GDM1 (cell line): ENCODE data around the gene SCAND1.
"Not testable (repeated sequence)": the region's sequence is repeated elsewhere in the genome, so short reads cannot be mapped to it uniquely, and the experiment has no call there.

Source experiments
- DNase-seq: peaks from one replicate; lab custom pipeline; 2025; lab: John Stamatoyannopoulos, UW

The SCAND1 gene

DNA sequence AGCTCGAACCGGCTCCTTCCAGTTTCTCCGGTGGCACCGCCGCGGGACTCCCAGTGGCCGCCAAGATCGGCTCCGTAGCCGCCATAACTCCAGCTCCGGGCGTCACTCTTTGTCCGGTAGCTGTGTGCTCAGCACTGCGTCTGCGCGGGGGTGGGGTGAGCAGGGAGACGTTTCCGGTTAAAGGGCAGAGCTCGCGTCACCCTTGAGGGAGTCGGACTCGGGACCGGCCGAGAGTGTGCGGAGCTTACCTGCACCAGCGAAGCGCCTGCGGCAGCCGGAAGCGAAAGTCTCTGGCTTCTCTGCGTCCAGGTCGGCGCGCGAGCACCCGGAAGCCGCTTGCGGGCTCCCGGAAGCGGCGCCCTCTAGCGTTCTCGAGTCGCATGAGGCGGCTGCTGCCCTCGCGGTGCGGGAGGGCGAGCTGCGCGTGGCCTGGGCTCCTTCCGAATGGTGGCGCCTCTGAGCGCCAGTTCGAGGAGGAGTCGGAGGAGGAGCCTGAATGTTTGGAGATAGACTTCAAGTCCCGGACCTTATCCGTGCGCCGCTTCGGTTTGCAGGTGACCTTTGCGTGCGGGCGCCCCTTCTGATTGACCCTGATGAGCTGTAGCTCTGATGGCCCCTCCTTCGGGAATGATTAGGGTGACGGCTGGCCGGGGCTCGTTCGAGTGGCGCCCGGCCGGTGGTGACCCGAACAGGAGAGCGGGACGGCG, at the start of gene SCAND1:
SCAND1 (minus strand) TSS at position 303 of the 707 bp plus-strand sequence; CDS start at position 85, 218 bp downstream.
- peak; percentile 94 for DNase-seq

DNA sequence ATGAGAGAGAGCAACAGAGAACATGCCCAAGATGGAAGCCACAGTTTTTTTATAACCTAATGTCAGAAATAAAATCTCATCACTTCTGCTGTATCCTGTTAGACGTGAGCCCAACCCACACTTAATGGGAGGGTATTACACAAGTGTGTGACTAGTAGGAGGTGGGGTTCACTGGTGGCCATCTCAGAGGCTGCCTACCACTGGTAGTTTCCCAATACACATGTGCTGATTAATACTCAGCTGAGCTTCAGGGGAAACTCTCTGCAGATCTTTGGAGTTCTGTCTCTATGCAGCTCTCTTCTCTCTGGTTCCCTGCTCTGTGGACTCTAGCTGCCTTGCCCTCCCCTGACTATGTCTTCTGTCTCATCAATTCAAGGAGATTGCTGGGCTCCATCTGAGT, 49.7 kb upstream of the SCAND1 start:
- DNase-seq, result no peak

- DNase-seq, result no peak
These were observed 48.6 kb upstream of the SCAND1 start for GRCh38 chr20:36002855-36003254.

GRCh38 chr20:36001331-36001730, 47.0 kb upstream of the SCAND1 start:
- DNase-seq, result not testable (repeated sequence)

- not testable (repeated sequence) for DNase-seq
These were observed 42.2 kb upstream of the SCAND1 start for GRCh38 chr20:35996492-35996891.

DNA sequence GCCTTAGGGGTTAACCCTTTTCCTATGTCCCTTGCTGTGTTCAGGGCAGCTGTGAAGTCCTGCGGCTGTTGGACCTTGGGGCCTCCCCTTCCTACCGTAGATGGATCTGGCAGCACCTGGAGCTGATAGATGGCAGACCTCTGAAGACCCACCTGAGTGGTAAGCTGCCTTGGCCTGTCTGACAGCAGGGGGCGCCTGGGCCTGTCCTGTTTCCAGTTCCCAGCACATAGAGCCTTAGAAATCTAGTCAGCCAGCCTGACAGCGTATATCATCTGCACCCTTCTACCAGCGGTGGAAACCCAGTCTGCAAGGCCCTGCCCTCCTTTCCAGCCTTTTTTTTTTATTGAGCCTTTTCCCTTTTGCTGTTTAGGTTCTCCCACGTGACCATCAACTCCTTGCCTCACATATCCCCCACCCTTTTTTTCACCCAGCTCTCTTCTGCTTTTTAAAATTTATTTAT, 40.7 kb upstream of the SCAND1 start:
- peak; percentile 59 for DNase-seq

DNA sequence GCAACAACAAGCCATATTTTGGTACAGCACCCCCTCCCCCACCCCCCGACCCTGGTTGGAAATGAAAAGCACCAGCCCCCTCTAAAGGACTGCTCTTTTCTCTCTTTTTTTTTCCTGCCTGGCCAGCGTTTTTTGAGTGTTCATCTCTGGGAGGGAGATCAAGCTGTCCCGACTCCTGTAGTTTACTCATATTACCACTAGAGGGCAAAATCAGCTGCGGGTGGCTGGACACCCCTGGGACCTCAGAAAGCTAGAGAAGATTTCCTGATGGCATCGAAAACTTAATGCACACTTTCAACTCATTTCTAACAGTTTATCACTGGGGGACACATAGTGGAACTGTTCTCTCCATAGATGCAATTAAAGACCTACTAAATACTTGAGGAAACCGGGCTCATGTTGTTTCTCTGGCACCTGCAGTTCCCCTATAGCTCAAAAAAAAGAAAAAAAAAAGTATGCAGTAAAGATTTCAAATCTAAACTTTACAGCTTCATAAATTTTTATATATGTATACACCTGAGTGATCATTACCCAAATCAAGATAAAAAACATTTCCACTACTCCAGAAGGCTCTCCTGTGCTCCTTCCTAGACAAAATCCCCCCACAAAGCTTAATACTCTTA, 38.5 kb upstream of the SCAND1 start:
- DNase-seq, result peak; percentile 15

DNA sequence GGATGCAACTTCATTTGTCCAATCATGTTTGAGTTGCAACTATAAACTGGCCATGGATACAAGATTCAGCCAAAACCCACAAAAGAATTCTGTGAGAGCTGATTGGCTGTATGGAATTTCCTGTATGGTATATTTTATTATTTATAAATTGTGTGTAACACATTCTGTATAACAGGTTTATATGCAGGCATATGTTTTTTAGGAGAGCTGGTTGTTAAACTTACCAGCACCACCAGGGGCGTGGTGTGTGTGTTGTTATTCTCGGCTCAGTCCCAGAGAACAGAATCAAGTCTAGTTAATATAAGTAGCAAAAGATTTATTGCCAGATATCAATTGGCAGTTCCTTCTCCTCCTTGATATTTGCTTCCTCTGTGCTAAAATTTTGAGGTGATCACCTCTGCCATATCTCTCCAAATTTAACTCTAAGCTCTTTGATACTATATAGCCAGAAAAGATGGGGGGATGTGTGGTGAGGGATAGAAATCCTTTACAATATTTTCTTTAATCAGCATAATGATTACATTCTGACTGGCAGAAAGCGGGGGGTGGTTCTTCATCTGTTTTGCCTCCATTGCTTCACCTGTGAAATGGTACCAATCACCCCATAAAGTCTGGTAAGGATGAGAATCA, 37.0 kb upstream of the SCAND1 start:
- DNase-seq, result no peak

DNA sequence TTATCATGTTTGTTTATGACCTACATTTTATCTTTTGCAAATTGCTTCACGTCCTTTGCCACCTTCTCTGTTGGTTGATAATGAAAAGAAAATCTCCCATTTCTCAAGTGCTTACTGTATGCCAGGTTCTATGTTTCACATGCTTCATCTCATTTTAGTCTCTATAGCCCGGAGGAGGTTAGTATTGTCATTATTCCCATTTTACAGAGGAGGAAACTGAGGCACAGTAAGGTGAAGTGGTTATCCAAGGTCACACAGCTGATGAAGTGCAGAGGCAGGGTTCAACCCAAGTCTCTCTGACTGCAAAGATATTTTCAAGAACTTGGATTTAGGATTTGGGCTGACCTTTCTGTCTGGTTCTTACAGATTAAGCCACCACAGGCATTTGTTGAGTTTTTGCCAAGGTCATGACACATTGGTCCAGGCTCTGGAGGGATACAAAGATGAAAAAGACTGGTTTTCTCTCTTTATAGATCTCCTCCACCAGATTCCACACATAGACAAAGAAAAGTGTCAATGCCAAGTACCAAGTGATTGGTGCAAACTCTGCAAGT, 34.7 kb upstream of the SCAND1 start:
- no peak for DNase-seq

GRCh38 chr20:35985806-35986205, 31.5 kb upstream of the SCAND1 start:
- DNase-seq, result no peak

- no peak for DNase-seq
These were observed 30.1 kb upstream of the SCAND1 start for GRCh38 chr20:35984382-35984781.

DNA sequence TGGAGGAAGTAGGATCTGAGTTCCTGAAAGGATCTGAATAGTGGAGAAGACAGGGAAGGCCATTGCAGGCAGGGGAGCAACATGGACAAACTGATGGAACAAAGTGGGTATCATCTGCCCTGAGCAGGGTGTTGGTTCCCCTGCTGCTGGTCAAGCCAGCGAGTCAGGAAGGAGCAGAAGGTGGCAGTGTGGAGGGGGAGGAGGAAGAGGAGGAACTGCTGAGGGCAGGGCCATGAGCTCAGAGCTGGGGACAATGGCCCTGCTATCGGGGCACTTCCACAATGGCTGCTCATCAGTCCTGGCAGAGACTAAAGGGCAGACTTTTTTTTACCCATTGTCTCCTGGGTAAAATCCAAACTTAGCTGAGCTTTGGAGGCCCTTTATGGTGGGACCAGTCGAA, 27.7 kb upstream of the SCAND1 start:
- DNase-seq, result no peak

DNA sequence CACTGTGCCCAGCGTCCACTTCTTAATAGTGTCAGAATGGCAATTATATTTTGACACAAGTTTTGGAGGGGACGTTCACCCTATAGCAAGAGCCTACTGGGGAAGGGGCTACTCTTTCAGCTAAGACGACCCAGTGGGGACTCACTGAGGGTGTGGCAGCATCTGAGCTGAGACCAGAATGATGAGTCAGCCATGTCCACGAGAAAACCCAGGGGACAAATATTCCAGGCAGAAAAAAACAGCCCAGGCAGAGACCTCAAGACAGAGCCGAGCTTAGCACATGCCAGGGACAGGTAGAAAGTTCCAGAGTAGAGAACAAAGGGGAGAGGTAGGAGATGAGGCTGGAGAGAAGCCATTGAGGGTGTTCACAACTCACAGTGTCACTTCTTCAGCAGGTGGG, 25.2 kb upstream of the SCAND1 start:
- no peak for DNase-seq

DNA sequence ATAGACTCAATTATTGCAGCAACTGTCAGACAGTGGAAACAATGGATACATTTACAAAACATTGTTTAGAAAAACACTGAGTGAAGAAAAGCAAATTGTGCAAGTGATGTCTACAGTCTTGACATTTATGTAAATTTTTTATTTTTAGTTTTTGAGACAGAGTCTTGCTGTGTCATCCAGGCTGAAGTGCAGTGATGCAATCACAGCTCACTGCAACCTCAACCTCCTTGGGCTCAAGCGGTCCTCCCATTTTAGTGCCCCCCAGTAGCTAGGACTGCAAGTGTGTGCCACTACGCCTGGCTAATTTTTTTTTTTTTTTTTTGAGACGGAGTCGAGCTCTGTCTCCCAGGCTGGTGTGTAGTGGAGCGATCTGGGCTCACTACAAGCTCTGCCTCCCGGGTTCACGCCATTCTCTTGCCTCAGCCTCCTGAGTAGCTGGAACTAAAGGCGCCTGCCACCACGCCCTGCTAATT, 23.8 kb upstream of the SCAND1 start:
- DNase-seq, result no peak

DNA sequence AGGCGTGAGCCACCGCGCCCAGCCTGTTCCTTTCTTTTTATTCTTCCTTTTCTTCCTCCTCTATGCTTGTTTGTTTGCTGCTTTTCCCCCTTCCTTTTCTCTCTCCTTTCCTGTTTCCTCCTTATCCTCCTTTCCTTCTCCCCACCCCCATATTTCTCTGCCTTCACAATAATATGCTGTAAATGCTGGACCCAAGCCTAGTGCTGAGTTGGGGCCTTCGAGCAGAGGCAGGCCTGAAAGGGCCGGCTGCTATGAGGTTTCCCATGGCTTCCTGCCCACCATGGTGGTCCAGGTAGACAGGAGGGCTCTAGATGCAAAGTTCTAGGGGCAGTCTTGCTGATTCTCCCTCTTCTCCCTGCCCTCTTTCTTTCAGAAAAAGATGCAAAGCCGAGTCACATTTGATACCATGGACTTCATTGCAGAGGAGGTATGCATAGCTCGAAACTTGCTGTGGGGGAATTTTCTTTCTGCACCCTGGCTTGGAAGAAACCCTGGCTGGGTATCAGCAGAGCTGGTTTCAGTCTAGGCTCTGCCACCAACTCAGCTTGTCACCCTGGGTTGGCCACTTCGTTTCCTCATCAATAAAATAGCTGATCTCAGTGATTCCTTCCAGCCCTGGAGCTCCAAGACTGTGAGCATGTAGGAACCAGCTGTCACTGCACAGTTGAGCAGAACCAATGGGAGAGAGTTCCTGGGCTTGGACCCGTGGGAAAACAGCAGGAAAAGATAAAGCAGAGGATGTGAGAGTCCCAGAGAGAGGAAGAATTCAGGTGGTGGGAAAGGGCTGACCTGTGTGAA, 21.5 kb upstream of the SCAND1 start:
- no peak for DNase-seq

- no peak for DNase-seq
These were observed 20.0 kb upstream of the SCAND1 start for GRCh38 chr20:35974256-35974655.

DNA sequence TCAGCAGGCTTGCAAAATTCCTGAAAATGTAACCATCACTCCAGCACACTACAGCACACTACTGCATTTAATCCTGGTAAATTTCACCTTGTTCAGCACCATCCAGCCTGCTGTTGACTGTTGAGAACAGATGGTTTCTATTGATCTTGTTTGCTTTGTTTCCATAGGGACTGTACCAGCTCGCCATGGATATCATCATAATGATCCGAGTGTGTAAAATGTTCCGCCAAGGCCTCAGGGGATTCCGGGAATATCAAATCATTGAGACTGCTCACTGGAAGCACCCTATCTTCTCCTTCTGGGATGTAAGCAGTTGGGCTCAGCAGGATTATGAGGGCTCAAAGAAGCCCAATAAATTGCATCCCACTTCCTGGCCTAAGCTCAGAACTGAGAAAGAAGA, 18.2 kb upstream of the SCAND1 start:
- no peak for DNase-seq

- DNase-seq, result no peak
These were observed 17.7 kb upstream of the SCAND1 start for GRCh38 chr20:35971981-35972380.

- no peak for DNase-seq
These were observed 14.6 kb upstream of the SCAND1 start for GRCh38 chr20:35968930-35969329.

DNA sequence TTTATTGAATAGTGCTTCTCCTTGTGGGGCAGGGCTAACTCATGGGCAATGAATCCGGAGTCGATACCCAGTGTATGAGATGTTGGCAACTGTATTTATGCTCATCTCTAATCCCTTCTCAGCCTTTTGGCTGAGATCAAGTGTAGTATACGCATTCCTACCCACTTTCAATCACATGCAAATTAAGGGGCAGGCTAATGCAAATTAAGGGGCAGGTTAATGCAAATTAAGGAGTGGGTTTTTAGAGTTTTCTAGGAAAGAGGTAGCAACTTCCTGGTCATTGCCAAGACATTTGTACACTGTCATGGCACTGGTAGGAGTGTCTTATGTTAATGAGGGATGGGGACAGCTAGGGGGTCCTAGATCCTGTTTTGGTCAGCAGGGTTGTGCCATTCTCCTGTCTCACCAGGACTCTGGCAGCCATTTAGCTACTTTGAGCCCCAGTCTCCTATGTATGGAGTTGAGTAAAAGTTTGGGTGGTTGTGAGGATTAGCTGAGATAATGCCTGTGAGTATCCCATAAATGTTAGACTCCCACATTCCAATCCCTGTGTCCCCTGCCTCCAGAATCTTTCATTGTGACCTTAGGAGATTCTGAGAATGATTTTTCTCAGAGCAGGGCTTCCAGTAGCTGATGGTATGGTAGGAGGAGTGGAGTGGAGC, 13.8 kb upstream of the SCAND1 start, which contains the start of gene CNBD2:
CNBD2 (plus strand) TSS at position 612 of the 662 bp plus-strand sequence. CDS start 173 bp downstream, outside the sequence.
- no peak for DNase-seq

DNA sequence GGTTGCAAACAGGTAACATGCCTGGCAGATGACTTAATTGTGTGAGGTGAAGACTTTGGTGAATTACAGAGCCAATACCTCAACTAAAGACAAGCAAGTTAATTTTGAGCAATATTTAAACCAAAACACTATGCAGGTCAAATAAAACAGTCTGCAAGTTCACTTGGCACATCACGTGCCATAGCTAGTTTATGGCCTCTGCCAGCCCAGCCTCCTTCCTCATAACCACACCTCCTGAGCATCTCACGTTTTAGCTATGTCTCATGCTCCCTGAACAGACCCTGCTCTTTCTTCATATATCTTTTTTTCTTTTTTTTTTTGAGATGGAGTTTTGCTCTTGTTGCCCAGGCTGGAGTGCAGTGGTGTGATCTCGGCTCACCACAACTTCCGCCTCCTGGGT, 9.6 kb upstream of the SCAND1 start:
- DNase-seq, result no peak
